ENCODE data around the gene FRS2.

Gene FRS2

GRCh38 chr12:69480698-69481097 lies 10.5 kb downstream of the FRS2 start:
- H3K27ac ChIP-seq (ENCODE audit: low read length), result no peak overlapping the region
- no peaks in the 10 kb centered on the region for H3F3A ChIP-seq (ENCODE audit: insufficient read depth, low read length)
- no peak for DNase-seq
- TF ChIP-seq CTCF (IDR thresholded peaks at IDR 0.05; ENCODE audit: low read length), result no peak
- no peak for TF ChIP-seq EZH2 (optimal IDR thresholded peaks at IDR 0.05; ENCODE audit: low read depth, low read length)
- TF ChIP-seq EZH2phosphoT487 (IDR thresholded peaks at IDR 0.05; ENCODE audit: low read length), result no peak
- no peak overlapping the region for H3K4me2 ChIP-seq (ENCODE audit: low read depth, low read length)
- no peaks in the 10 kb centered on the region for H3K36me3 ChIP-seq (replicated peaks; ENCODE audit: insufficient read depth, low read length)
- no peaks in the 10 kb centered on the region for H3K4me1 ChIP-seq (ENCODE audit: low read length)
- no peak overlapping the region for H3K9ac ChIP-seq (ENCODE audit: low read length)
- peaks cover under 1% of the 10 kb centered on the region; the same call in 1 of the 2 replicates for H4K20me1 ChIP-seq (ENCODE audit: insufficient read depth, low read length)
- H3K27me3 ChIP-seq (replicated peaks; ENCODE audit: insufficient read depth, low read length), result no peaks in the 10 kb centered on the region
- no peak overlapping the region for H3K4me3 ChIP-seq (ENCODE audit: low read length)
- no peaks in the 10 kb centered on the region for H3K9me3 ChIP-seq (replicated peaks; ENCODE audit: insufficient read depth, low read length)
- H3K79me2 ChIP-seq (ENCODE audit: low read length), result peaks cover 84% of the 10 kb centered on the region
- H2AFZ ChIP-seq (ENCODE audit: low read length), result no peak overlapping the region
- H3K9me2 ChIP-seq (replicated peaks; ENCODE audit: insufficient read depth, low read length), result no peaks in the 10 kb centered on the region

DNA sequence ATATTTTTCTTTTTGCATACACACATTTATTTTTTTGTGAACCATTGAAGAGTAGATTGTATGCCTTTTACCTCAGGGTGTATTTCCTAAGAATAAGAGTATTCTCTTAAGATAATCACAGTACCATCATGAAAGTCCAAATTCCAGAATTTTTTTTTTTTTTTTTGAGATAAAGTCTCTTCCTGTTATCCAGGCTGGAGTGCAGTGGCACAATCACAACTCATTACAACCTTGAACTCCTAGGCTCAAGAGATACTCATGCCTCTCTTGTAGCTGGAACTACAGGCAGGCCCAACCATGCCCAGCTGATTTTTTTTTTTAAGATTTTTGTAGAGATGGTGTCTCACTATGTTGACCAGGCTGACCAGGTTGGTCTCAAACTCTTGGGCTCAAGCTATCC lies 10.9 kb downstream of the FRS2 start:
- no peaks in the 10 kb centered on the region for H3K27me3 ChIP-seq (replicated peaks; ENCODE audit: insufficient read depth, low read length)
- H3K9me2 ChIP-seq (replicated peaks; ENCODE audit: insufficient read depth, low read length), result no peaks in the 10 kb centered on the region
- H3K4me1 ChIP-seq (ENCODE audit: low read length), result no peaks in the 10 kb centered on the region
- no peaks in the 10 kb centered on the region for H3F3A ChIP-seq (ENCODE audit: insufficient read depth, low read length)
- no peaks in the 10 kb centered on the region for H3K9me3 ChIP-seq (replicated peaks; ENCODE audit: insufficient read depth, low read length)
- TF ChIP-seq EZH2phosphoT487 (IDR thresholded peaks at IDR 0.05; ENCODE audit: low read length) (no peak), EZH2 (optimal IDR thresholded peaks at IDR 0.05; ENCODE audit: low read depth, low read length) (no peak), CTCF (IDR thresholded peaks at IDR 0.05; ENCODE audit: low read length) (no peak)
- H2AFZ ChIP-seq (ENCODE audit: low read length), result no peak overlapping the region
- no peaks in the 10 kb centered on the region for H3K36me3 ChIP-seq (replicated peaks; ENCODE audit: insufficient read depth, low read length)
- H3K27ac ChIP-seq (ENCODE audit: low read length), result no peak overlapping the region
- no peak overlapping the region for H3K4me2 ChIP-seq (ENCODE audit: low read depth, low read length)
- H3K9ac ChIP-seq (ENCODE audit: low read length), result no peak overlapping the region
- H4K20me1 ChIP-seq (ENCODE audit: insufficient read depth, low read length), result no peaks in the 10 kb centered on the region; the same call in 1 of the 2 replicates
- DNase-seq, result no peak
- H3K4me3 ChIP-seq (ENCODE audit: low read length), result no peak overlapping the region
- H3K79me2 ChIP-seq (ENCODE audit: low read length), result peaks cover 83% of the 10 kb centered on the region

DNA sequence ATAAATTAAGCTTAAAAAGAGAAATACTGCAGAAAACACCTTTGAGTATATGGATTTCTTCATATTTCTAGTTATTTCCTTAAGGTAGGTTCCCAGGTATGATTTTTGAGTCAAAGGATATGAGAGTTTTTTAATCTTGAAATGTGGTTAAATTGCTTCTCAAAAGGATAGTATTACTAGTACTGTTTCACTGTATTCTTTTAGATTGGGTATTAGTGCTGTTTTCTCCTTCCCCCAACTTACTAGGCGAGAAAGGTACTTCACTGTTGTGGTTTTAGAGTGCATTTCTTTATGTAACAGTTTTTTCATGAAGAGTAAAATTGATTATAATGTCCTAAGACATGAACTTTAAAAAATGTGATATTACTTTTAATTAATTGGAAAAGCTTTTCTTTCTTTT lies 13.5 kb downstream of the FRS2 start:
- no peak overlapping the region for H3K27ac ChIP-seq (ENCODE audit: low read length)

More for the DNA sequence above, 13.5 kb downstream of the FRS2 start:
- TF ChIP-seq CTCF (IDR thresholded peaks at IDR 0.05; ENCODE audit: low read length) (no peak), EZH2phosphoT487 (IDR thresholded peaks at IDR 0.05; ENCODE audit: low read length) (no peak), EZH2 (optimal IDR thresholded peaks at IDR 0.05; ENCODE audit: low read depth, low read length) (no peak)
- H4K20me1 ChIP-seq (ENCODE audit: insufficient read depth, low read length), result peaks cover 6% of the 10 kb centered on the region; the same call in 1 of the 2 replicates
- H3K27me3 ChIP-seq (replicated peaks; ENCODE audit: insufficient read depth, low read length), result no peaks in the 10 kb centered on the region
- no peak overlapping the region for H3K9ac ChIP-seq (ENCODE audit: low read length)
- H3F3A ChIP-seq (ENCODE audit: insufficient read depth, low read length), result no peaks in the 10 kb centered on the region
- H3K4me3 ChIP-seq (ENCODE audit: low read length), result no peak overlapping the region
- no peak overlapping the region for H2AFZ ChIP-seq (ENCODE audit: low read length)
- no peaks in the 10 kb centered on the region for H3K4me1 ChIP-seq (ENCODE audit: low read length)
- H3K9me2 ChIP-seq (replicated peaks; ENCODE audit: insufficient read depth, low read length), result no peaks in the 10 kb centered on the region
- H3K9me3 ChIP-seq (replicated peaks; ENCODE audit: insufficient read depth, low read length), result no peaks in the 10 kb centered on the region
- no peak overlapping the region for H3K4me2 ChIP-seq (ENCODE audit: low read depth, low read length)
- peaks cover 85% of the 10 kb centered on the region for H3K79me2 ChIP-seq (ENCODE audit: low read length)
- no peak for DNase-seq
- H3K36me3 ChIP-seq (replicated peaks; ENCODE audit: insufficient read depth, low read length), result no peaks in the 10 kb centered on the region

Data from MM.1S (cell line).